G401 (cell line): ENCODE results near the gene SNRNP35. TPM values are rescaled to one million over a fixed set of nuclear protein-coding genes. Genes with fewer than 3 reads are reported as not detected.
A peak's percentile ranks its signal among the peaks of the same experiment; 100 is the strongest.
"Not testable (repeated sequence)": the region's sequence is repeated elsewhere in the genome, so short reads cannot be mapped to it uniquely, and the experiment has no call there.

ENCODE experiments used
- DNase-seq: peaks from one replicate; pipeline ENCODE4 v3.0.0-alpha.2; 2015; ENCODE audit warnings: low spot score
- in situ Hi-C: cut with HindIII; loops from 2 replicates; pipeline ENCODE4 v1.10.0; 2016; ENCODE audit warnings: low sequenced_read_pairs, mixed read lengths
- total RNA-seq: library from RNA; depleted of rRNA; stranded (reverse); fragments of >200 nt; shearing (Covaris generic); gene quantifications from 2 replicates; pipeline ENCODE4 v1.2.3, GENCODE V29; 2014; rRNA removed

SNRNP35 gene, protein sequence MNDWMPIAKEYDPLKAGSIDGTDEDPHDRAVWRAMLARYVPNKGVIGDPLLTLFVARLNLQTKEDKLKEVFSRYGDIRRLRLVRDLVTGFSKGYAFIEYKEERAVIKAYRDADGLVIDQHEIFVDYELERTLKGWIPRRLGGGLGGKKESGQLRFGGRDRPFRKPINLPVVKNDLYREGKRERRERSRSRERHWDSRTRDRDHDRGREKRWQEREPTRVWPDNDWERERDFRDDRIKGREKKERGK
- total RNA-seq, result 6.3 and 9.1 TPM in 2 replicates

DNA sequence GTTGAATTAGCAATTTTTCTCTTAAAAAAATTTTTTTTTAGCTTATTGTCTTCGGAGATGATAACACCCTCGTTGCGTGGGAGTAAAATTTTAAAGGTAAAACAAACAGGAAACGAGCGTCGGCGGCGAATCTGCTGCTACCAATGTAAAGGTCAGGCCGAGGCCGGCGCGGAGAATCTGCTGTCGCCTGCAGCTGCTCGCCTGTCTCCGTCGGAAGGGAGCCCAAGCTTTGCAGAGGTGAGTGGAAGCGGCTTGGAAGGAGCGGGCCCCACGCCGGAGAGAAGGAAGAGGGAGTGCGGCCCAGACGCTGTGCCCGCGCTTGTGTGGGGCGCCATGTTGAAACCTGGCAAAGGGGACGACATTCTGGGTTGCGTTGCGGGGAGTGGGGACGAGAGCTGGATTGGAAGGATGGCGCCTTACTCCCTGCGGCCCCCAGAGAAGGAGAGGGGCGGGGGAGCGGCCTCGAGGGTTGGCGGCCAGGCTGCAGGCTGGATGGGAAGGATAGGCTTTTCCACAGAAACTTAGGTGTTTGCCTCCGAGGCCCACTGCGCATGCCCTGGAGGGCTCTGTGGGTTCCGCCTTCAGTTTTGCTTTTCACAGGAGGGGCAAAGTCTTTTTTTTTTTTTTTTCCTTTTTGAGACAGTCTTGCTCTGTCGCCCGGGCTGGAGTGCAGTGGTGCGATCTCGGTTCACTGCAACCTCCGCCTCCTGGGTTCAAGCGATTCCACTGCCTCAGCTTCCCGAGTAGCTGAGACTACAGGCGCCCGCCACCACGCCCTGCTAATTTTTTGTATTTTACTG is at the start of gene SNRNP35:
Gene SNRNP35, plus strand, starts transcription at position 160 of the 800 bp plus-strand sequence. CDS start 7,402 bp downstream, outside the sequence.
- in situ Hi-C loops, result no loop called here
- DNase-seq, result peak; percentile 83

DNA sequence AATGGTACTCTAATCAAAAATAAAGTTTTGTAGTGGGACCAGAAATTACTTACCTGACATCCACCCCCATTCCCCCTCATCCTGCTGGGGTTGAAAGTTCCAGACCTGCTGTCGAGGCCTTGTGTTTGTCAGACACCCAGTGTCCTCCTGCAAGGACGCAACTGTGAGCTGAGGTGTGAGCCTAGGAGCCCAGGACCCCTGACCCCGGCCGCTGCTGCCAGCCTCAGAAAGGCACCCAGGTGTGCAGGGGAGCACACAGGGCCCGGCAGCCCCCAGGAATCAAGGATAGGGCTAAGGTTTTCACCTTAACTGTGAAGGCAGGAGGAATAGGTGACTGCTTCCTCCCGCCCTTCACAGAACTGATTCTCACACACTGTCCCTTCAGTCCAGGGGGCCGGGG is 49.3 kb upstream of the SNRNP35 start:
- DNase-seq, in situ Hi-C loops: not testable (repeated sequence)

DNA sequence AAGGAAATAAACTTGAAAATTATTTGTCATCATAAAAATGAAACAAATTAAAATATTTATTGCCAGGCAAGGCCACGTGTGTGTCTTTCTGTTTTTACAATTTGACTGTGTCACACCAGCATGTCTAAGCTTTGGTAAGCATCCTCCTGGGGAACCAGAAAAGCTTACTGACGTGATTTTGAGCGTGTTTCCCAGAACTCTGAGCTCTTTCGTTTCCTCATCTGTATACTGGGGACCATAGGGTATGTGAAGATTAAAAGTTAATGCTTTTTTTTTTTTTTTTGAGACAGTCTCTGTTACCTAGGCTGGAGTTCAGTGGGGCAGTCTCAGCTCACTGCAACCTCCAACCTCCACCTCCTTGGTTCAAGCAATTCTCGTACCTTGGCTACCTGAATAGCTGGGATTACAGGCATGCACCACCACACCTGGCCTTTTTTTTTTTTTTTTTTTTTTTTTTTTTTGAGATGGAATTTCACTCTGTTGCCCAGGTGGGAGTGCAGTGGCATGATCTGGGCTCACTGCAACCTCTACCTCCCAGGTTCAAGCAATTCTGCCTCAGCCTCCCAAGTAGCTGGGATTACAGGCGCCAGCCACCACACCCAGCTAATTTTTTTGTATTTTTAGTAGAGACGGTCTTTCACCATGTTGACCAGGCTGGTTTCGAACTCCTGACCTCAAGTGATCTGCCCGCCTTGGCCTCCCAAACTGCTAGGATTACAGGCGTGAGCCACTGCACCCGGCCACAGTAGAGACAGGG is 48.5 kb upstream of the SNRNP35 start:
- in situ Hi-C loops, DNase-seq: not testable (repeated sequence)

DNA sequence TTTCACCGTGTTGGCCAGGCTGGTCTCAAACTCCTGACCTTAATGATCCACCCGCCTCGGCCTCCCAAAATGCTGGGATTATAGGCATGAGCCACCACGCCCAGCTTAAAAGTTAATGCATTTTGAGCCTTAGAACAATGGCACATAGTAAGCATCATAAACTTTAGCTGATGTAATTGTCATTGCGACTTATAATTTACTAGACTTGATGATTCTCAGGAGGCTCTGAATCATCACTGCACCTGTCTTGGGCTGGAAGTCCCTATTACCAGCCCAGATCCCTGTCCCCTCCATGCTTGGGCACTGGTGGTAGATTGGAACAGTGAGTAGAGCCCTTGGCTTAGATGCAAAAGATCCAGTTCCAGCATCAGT is 47.9 kb upstream of the SNRNP35 start:
- in situ Hi-C loops, result no loop called here
- no peak for DNase-seq

DNA sequence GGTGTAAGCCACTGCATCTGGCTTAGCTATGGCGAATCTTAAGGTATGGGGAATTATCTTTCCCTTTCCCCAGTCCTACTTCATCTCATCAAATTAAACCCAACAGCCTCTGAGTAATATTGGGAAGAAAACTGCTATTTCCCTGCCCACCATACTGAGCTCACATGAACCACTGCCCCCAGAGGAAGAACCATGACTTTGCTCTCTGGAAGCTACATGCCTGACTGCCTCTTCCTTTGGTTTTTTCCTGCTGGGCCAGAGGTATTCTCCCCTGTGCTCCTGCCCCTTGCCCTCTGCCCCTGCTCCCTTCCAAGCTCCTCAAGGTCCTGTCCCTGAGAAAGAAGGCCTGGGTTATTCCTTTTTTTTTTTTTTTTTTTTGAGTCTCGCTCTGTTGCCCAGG is 36.6 kb upstream of the SNRNP35 start:
- no peak for DNase-seq
- in situ Hi-C loops, result no loop called here

DNA sequence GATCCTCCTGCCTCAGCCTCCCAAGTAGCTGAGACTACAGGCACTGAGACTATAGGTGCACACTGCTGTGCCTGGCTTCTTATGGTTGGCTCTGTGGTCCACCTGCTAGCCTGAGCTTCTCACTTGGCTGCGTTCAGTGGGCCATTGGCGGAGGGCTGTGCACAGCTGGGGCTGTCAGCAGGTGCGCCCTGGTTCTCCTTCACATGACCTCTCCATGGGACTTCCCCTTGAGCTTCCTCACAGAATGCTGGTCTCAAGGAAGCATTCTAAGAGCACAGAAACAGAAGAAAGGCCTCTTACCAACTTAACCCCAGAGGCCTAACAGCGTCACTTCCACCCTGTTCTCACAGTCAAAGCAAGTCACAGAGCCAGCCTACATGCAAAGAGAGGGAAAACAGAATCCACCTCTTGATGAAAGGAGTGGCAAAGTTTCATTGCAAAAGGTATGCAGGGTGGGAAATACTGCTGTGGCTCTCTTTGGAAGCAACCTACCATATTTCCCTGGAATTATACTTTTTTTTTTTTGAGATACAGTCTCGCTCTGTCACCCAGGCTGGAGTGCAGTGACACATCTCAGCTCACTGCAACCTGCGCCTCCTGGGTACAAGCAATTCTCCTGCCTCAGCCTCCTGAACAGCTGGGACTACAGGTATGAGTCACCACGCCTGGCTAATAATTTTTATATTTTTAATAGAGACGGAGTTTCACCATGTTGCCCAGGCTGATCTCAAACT is 30.7 kb upstream of the SNRNP35 start:
- in situ Hi-C loops, result no loop called here
- no peak for DNase-seq

DNA sequence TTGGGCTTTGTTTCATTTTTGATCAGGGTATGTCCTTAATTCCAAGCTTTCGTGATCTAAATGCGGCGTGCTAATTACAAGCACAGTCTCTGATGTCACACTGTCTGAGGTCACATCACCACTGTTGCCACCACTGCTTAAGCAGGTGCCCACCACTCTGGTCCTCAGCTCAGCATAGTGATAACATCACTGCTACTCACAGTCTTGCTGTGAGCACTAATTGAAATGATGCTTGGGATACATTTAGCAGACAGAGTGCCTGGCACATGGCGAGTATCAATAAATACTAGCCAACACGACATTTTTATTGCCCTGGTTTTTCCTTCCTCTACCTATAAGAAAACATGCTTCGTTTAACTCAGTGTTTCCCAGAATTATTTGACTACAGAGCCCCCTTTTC is 29.3 kb upstream of the SNRNP35 start:
- in situ Hi-C loops, result no loop called here
- no peak for DNase-seq

DNA sequence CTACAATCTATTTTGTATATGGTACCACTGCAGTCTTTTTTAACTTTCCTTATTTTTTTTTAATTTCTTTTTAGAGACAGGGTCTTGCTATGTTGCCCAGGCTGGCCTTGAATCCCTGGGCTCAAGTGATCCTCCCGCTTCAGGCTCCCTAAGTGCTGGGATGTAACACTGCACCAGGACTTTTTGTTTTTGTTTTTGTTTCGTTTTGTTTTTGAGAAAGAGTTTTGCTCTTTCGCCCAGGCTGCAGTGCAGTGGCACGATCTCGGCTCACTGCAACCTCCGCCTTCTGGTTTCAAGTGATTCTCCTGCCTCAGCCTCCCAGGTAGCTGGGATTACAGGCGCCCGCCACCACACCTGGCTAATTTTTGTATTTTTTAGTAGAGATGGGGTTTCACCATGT is 28.8 kb upstream of the SNRNP35 start:
- in situ Hi-C loops, DNase-seq: not testable (repeated sequence)

DNA sequence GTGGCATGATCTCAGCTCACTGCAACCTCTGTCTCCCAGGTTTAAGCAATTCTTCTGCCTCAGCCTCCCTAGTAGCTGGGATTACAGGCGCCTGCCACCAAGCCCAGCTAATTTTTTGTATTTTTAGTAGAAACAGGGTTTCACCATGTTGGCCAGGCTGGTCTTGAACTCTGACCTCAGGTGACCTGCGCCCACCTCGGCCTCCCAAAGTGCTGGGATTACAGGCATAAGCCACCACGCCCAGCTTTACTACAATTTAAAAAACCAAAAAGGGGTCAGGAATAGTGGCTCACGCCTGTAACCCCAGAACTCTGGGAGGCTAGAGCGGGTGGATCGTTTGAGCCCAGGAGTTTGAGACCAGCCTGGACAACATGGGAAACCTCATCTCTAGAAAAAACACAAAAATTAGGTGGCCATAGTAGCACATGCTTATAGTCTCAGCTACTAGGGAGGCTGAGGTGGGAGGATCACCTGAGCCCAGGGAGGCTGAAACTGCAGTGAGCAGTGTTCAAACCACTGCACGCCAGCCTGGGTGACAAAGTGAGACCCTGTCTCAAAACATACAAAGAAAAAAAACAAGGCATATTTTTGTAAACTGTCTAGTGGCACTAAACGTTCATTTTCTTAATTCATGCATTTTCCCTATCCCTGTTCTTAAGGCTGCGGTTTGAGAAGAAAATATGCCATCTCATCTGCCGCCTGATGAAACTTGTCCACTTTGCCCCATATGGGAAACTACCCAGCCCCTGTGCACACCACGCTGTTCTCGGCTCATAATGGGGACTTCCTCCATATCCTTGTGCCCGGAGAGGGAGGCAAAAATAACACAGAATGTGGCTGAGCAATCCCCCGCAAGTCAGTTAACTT is 25.8 kb upstream of the SNRNP35 start:
- DNase-seq, in situ Hi-C loops: not testable (repeated sequence)

DNA sequence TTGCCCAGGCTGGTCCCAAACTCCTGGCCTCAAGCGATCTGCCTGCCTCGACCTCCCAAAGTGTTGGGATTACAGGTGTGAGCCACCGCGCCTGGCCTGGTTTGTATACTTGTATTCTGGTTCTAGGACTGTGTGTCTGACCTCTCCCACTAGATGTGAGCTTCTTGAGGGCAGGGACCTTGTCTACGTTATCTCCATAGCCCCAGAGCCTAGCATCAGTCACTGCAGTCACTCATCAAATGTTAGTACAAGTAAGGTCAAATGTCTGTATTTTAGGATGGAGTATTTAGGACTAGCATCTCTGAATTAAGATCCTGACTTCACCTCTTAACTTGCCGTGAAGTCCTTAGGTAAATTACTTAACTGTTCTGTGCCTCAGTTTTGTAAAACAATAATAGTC is 24.3 kb upstream of the SNRNP35 start:
- in situ Hi-C loops, result no loop called here
- no peak for DNase-seq

DNA sequence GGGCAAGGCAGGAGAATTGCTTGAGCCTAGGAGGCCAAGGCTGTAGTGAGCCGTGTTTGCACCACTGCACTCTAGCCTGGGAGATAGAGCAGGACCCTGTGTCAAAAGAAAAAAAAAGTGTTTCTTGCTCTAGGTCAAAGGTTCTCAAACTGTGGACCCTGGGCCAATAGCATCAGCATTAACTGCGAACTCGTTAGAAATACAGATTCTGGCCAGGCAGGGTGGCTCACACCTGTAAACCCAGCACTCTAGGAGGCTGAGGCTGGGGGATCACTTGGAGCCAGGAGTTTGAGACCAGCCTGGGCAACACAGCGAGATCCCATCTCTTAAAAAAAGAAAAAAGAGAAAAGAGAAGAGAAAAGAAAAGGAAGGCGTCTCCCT is 22.3 kb upstream of the SNRNP35 start:
- in situ Hi-C loops, result no loop called here
- DNase-seq, result no peak

DNA sequence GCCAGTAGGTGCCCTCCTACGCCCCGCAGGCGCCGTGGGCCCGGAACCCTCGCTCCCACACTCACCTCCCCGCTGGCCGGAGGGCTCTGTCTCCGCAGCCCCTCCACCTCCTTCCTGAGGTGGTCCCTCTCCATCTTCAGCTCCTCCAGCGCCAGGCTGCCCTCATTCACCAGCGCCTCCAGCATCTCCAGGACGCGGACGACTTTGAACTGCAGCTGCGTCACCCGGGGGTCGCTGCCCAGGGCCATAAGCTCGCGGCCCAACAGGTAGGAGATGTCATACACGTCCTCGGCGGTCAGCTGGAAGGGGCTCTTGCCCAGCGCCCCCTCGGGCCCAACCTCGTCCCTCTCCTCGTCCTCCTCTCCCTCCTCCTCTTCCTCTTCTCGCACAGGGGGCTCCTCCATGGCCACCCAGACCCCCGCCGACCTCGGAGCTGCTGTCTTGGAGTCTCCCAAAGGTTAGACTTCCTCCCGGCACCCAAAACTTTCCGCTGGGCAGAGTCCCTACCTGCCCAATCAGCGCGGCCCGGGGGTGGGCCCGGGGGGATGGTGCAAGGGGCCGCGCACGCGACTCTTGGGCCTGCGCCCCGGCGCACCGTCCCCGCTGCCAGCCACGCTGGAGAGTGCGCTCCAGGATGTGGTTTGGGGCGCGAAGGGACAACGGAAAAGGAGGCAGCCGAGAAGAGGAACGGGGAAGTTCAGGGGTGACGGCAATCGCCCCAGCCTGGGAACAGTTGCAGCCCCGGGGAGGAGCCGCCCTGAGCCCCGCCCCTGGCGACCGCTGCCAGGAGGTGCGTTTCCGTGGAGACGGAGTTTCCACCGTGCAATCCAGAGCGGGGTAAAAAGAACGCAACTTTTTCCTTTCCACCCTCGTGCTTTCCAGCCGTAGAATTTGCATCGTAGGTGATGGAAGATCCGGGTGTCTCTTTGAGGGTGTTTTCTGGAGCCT is 21.6 kb upstream of the SNRNP35 start, which contains the start of gene RILPL2:
Gene RILPL2, minus strand, starts transcription at position 668 of the 948 bp plus-strand sequence. Its CDS starts 264 bp downstream, at position 404.
- peak; percentile 69 for DNase-seq
- in situ Hi-C loops, result no loop called here

DNA sequence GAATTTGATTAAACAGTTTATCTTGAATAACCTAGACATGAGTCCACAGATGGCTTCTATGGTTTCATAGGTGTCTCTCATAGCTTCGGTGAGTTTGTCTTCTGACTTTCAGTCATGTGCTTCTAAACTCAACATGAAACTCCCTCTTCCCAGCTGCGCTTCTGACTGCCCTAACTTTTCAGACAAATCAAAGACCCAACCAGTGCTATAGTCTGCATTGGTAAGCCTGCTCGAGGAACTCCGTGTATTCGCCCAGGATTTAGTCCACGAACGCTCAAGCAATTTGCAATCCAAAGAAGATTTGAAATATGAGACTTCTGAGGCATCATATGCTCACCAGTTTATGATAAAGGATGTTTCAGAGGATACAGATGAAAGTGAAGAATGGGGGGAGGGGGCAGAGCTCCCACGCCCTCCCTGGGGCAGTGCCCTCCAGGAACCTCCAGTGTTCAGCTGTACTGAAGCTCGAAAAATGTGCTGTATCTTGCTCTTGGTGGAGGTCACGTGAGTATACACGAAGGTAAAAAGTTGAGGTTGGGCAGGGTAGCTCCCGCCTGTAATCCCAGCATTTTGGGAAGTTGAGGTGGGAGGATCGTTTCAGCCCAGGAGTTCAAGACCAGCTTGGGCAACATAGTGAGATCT is 16.3 kb upstream of the SNRNP35 start:
- in situ Hi-C loops, result no loop called here
- DNase-seq, result no peak

DNA sequence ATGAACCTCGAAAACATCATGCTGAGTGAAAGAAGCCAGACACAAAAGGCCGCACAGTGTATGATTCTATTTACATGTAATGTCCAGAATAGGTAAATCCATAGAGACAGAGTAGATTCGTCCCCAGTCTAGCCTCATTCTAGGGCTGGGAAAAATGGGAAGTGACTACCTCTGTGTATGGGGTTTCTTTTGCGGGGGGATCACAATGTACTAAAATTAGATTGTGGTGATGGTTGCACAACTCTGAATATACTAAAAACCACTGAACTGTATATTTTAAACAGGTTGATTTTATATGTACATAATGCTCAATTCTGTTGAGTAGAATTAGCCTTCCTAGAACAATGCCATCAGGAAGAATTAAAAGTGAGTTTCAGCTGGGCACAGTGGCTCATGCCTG is 15.2 kb upstream of the SNRNP35 start:
- DNase-seq, result no peak
- in situ Hi-C loops, result no loop called here

DNA sequence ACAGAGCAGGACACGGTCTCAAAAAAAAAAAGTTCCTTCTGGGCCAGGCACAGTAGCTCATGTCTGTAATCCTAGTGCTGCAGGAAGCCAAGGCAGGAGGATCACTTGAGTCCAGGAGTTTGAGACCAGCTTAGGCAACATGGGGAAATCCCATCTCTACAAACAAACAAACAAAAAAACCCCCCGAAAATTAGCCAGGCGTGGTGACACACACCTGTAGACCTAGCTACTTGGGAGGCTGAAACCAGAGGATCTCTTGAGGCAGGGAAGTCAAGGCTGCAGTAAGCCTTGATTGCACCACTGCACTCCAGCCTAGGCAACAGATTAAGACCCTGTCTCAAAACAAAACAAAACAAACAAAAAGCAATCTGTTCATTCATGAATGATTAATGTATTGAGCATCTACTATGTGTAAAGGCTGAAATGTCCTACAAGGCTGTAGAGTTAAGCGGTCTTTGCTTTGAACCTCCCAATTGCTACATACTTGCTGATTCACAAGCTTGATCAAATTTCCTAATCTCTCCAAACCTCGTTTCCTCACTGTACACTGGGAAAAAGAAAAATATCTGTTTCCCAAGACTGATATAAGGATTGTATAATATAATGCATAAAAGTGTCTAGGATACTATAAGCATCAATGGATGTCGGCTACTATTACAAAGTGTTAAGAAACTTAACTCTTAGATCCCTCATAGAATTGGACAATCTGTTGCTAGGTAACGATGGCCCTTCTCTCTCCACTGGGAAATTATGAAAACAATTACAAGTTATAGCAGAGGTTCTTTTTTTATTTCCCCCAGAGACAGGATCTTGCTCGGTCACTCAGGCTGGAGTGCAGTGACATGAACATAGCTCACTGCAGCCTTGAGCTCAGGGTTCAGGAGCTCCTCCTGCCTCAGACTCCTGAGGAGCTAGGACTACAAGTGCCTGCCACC is 13.6 kb upstream of the SNRNP35 start:
- no peak for DNase-seq
- in situ Hi-C loops, result no loop called here
